GM18505 (cell line): ENCODE results near the gene CHN2.

Source experiments
- ATAC-seq: cut with Tn5 transposase; IDR thresholded peaks from one replicate; pipeline ENCODE4 v1.9.1; 2021; ENCODE audit not compliant: unreplicated experiment
- POLR2A ChIP-seq: IDR thresholded peaks from 4 replicates; pipeline ENCODE4 v1.6.1; 2011; ENCODE audit warnings: borderline replicate concordance; ENCODE audit not compliant: insufficient read depth, insufficient read length; ENCODE audit errors: extremely low read depth

Gene CHN2

GRCh38 chr7:29435167-29435566 is 240.6 kb downstream of the CHN2 start:
- no peak for TF ChIP-seq POLR2A
- ATAC-seq = no peak

GRCh38 chr7:29435902-29436301 is 241.3 kb downstream of the CHN2 start:
- TF ChIP-seq POLR2A = no peak
- no peak for ATAC-seq

DNA sequence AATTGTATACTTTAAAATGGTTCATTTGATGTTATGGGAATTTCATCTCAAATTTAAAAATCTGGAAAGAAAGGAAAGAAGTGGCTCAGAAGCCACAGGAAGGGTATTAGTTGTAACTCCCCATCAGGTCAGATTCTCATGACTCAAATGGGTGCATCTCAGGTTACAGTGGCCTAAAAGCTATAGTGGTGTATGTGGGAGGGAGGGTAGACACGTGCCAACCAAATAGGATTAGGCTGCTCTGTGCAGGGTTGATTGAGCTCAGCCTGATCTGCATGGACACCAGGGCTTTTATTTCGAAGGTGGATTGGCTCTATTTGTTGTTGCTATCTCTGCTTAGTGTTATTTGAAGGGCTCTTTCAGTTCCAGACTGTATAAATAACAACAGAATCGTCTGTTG is 247.6 kb downstream of the CHN2 start:
- no peak for ATAC-seq
- TF ChIP-seq POLR2A = no peak

GRCh38 chr7:29443552-29443951 is 249.0 kb downstream of the CHN2 start:
- ATAC-seq = no peak
- no peak for TF ChIP-seq POLR2A

DNA sequence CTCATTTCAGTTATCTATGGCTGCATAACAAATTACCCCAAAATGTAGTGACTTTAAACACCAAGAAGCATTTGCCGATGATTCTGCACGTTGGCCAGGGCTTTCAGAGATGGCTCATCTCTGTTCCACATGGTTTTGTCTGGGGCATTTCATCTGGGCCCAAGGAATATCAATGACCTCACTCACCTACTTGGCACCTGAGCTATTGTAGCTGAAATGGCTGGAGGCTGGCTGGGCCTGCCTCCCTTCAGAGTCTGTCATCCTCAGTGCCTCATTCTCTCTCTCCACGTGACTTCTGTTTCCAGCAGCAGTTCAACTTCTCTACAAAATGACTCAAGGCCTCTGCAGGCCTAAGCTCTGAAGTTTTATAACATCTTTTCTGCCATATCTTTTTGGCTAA is 249.7 kb downstream of the CHN2 start:
- ATAC-seq = no peak
- TF ChIP-seq POLR2A = no peak

DNA sequence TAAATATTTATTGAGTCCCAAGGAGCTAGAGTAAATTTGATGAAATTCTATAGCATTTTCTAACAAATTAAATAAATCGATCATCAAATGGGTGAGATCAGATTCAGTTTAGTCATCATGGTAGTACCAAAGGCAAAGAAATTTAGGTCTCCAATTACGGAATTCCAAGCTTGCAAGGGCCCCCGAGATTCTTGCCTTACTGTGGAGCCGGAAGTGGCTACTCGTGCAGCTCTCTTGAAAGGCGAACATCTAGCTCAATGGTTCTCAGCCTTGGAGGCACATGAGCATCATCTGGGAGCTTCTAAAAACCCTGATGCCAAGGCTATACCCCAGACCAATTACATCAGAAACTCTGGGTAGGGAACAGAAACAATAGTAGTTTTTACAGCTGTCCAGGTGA is 251.2 kb downstream of the CHN2 start:
- no peak for TF ChIP-seq POLR2A
- ATAC-seq = no peak

GRCh38 chr7:29447828-29448227 is 253.3 kb downstream of the CHN2 start:
- TF ChIP-seq POLR2A = no peak
- no peak for ATAC-seq

GRCh38 chr7:29449569-29450260 is 255.1 kb downstream of the CHN2 start:
- ATAC-seq = no peak
- TF ChIP-seq POLR2A = no peak

GRCh38 chr7:29453021-29453420 is 258.4 kb downstream of the CHN2 start:
- no peak for ATAC-seq
- no peak for TF ChIP-seq POLR2A

DNA sequence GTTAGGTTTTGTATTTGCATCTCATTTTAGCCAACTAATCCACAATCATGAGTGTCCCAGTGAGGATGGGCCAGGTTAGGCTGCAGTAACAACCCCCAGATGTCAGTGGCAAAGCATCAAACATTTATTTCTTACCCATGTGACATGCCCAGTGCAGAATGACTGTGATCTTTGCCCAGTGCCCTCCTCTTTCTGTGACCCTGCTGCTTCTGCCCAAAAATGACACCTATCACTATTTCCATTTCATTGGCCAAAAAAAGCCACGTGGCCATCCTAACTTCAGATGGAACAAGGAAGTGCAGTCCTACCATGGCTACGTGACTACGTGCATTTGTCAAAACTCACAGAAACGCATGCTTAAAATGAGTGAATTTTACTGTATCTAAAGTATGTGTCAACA is 259.9 kb downstream of the CHN2 start:
- no peak for TF ChIP-seq POLR2A
- no peak for ATAC-seq

GRCh38 chr7:29454899-29455451 is 260.4 kb downstream of the CHN2 start:
- TF ChIP-seq POLR2A = no peak
- ATAC-seq = no peak

GRCh38 chr7:29457141-29457561 is 262.6 kb downstream of the CHN2 start:
- TF ChIP-seq POLR2A = no peak
- ATAC-seq = no peak

GRCh38 chr7:29457565-29458011 is 263.0 kb downstream of the CHN2 start:
- no peak for ATAC-seq
- no peak for TF ChIP-seq POLR2A

- TF ChIP-seq POLR2A = no peak
- no peak for ATAC-seq
Measured at GRCh38 chr7:29458933-29459332, 264.4 kb downstream of the CHN2 start.

GRCh38 chr7:29459589-29459988 is 265.0 kb downstream of the CHN2 start:
- ATAC-seq = no peak
- TF ChIP-seq POLR2A = no peak

DNA sequence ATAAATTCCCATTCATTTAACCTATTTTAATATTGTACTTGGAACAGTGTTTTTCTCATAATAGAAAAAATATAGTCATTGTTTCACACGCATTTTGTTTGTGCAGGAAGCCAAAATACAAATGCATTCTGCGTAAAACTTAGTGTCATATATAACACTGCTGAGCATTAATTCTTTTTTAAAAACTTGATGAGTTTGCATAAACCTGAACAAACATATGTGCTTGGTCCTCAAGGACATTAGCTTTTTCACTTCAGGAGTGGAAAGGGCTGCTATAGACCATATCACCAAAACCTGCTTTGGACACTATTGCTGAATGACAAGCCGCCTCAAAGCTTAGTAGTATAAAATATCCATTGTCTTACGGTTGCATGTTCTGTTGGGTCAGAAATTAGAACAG is 267.4 kb downstream of the CHN2 start:
- no peak for TF ChIP-seq POLR2A
- no peak for ATAC-seq
